HG03135 (cell line): ENCODE results near the gene UPK2.
A peak's percentile ranks its signal among the peaks of the same experiment; 100 is the strongest.
"Not testable (repeated sequence)": the region's sequence is repeated elsewhere in the genome, so short reads cannot be mapped to it uniquely, and the experiment has no call there.

Experiments
- ATAC-seq: cut with Tn5 transposase; IDR thresholded peaks from one replicate; pipeline ENCODE4 v1.9.1; 2021; ENCODE audit warnings: mild to moderate bottlenecking, moderate library complexity; ENCODE audit not compliant: unreplicated experiment

The UPK2 gene

GRCh38 chr11:118984337-118984736 is 28.2 kb downstream of the UPK2 start:
- not testable (repeated sequence) for ATAC-seq

DNA sequence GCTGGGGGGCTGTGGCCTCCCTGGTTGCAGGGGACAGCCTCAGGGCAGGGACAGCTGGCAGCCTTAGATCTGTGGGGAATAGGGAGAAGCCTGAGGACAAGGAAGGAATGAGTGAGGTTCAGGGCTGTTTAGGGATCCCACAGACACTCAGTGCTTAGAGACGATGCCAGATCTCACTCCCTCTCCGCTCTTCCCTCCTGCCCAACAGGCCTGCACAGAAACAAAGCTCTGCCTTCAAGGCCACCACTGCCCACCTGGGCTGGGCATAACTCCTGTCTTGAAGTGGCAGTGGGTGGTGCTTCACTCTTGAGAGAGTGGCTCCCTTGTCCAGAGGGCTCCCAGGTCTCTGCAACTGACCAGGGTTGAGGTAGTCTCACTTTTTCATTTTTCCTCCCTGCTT is 28.7 kb downstream of the UPK2 start:
- ATAC-seq, result no peak

DNA sequence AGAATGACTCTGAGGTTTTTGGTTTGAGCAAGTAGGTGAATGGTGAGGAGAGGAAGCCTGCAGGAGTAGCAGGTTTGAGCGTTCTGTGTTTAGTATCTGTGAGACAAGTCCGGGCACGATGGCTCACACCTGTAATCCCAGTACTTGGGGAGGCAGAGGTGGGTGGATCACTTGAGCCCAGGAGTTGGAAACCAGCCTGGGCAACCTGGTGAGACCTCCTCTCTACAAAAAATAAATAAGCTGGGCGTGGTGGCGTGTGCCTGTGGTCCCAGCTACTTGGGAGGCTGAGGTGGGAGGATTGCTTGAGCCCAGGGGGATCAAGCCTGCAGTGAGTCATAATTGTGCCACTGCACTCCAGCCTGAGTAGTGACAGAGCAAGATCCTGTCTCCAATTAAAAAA is 32.2 kb downstream of the UPK2 start:
- ATAC-seq, result no peak

DNA sequence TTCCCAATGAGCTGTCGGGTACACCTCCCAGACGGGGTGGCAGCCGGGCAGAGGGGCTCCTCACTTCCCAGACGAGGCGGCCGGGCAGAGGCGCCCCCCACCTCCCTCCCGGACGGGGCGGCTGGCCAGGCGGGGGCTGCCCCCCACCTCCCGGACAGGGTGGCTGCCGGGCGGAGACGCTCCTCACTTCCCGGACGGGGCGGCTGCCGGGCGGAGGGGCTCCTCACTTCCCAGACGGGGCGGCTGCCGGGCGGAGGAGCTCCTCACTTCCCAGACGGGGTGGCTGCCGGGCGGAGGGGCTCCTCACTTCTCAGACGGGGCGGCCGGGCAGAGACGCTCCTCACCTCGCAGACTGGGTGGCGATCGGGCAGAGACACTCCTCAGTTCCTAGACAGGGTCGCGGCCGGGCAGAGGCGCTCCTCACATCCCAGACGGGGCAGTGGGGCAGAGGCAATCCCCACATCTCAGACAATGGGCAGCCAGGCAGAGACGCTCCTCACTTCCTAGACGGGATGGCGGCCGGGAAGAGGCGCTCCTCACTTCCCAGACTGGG is 35.5 kb downstream of the UPK2 start:
- ATAC-seq, result not testable (repeated sequence)

GRCh38 chr11:118996926-118997626 is 41.0 kb downstream of the UPK2 start:
- peak; percentile 32 for ATAC-seq

DNA sequence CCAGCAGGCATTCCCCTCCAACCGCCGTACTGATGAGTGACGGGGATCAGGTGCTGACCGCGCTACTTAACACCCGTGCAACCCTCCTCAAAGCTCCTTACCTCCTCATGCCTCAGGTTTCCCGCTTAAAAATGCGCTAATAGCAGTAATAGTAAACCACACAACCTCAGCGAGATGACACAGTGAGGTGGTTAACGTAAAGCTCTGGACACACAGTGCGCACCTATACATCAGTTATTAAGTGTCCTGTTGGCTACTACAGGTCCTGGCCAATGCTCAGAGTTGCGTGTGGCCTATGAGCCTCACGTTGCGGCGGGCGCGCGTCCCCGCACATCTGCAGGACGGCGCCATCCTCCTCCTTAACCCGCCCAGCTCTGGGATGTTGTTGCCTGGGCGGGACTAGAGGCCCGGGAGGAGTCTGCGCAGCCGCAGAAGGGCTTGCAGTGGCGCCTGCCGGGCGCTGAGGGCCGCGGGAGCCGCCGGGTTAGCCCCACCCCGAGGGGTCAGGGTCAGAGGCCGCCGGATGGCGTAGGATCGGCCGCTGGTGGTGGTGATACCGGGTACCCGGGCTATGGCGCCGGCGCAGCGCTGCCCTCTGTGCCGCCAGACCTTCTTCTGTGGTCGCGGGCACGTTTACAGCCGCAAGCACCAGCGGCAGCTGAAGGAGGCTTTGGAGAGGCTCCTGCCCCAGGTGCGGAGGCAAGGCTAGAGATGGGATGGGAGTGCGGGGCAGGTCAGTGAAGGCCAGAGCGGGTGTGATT is 41.7 kb downstream of the UPK2 start, which contains the start of gene CENATAC:
Gene CENATAC, plus strand, starts transcription at position 512 of the 761 bp plus-strand sequence. Its CDS starts 60 bp downstream, at position 572.
- ATAC-seq, result peak; percentile 87

- ATAC-seq, result peak; percentile 5
These were observed 42.3 kb downstream of the UPK2 start for GRCh38 chr11:118998388-118998717.

GRCh38 chr11:118998822-118999221 is 42.7 kb downstream of the UPK2 start:
- ATAC-seq, result no peak

DNA sequence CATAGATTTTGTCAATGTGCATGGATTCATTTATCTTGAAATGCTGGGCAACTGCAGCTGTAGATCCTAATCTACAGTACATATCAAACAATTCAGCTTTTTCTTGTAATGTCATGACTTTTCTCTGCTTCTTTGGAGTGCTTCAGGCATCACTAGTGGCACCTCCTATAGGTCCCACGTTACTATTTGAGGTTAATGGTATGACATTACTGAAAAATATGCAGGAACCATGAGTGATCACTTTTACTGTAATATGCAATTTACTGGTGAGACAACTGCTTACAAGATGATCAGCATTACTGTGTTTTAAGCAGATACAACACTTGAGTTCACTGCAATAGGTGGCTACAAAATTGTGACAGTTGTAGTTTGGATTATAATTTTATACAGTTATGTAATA is 44.8 kb downstream of the UPK2 start:
- ATAC-seq, result no peak

- no peak for ATAC-seq
These were observed 50.6 kb downstream of the UPK2 start for GRCh38 chr11:119006656-119007055.
